Stomach smooth muscle (tissue), 2 donors: ENCODE data around the gene CD14.
"Not testable (repeated sequence)": the region's sequence is repeated elsewhere in the genome, so short reads cannot be mapped to it uniquely, and the experiment has no call there.

Source experiments
- H3K27ac ChIP-seq: one replicate; pipeline ENCODE4 v1.7.0; 2013; ENCODE audit warnings: mild to moderate bottlenecking, low read length, inconsistent platforms
- H3K27me3 ChIP-seq, 2 donors: one replicate each; pipeline ENCODE4 v1.7.0; 2013; ENCODE audit warnings: low read length in 2 of 2; ENCODE audit not compliant: insufficient read depth in 2 of 2, control insufficient read depth in 1 of 2
- H3K36me3 ChIP-seq, 2 donors: one replicate each; pipeline ENCODE4 v1.7.0; 2013; ENCODE audit warnings: low read length in 2 of 2; ENCODE audit not compliant: control insufficient read depth in 2 of 2, insufficient read depth in 2 of 2
- H3K4me1 ChIP-seq: one replicate; pipeline ENCODE4 v1.7.0; 2013; ENCODE audit warnings: low read length; ENCODE audit not compliant: control insufficient read depth, insufficient read depth
- H3K4me3 ChIP-seq, 2 donors: one replicate each; pipeline ENCODE4 v1.7.0; 2013; ENCODE audit warnings: low read length in 2 of 2
- H3K9ac ChIP-seq, 2 donors: one replicate each; pipeline ENCODE4 v1.7.0; 2013; ENCODE audit warnings: low read length in 2 of 2, mild to moderate bottlenecking in 1 of 2
- H3K9me3 ChIP-seq, 2 donors: one replicate each; pipeline ENCODE4 v1.7.0; 2013; ENCODE audit warnings: low read length in 2 of 2; ENCODE audit not compliant: control insufficient read depth in 2 of 2
- donor health status: healthy.
- donor health status: Pancreatic carcinoma.

The CD14 gene

GRCh38 chr5:140664030-140664358 lies 31.0 kb upstream of the CD14 start:
- peak overlapping the region; percentile 95 to 99 for H3K4me3 ChIP-seq
- peak overlapping the region; percentile 89 for H3K27ac ChIP-seq
- H3K9me3 ChIP-seq: no peaks in the 10 kb centered on the region
- no peaks in the 10 kb centered on the region for H3K27me3 ChIP-seq
- H3K9ac ChIP-seq: peak overlapping the region; percentile 91 to 95
- H3K4me1 ChIP-seq: peaks cover 20% of the 10 kb centered on the region
- H3K36me3 ChIP-seq: peaks cover 43 to 49% of the 10 kb centered on the region in 2 donors

DNA sequence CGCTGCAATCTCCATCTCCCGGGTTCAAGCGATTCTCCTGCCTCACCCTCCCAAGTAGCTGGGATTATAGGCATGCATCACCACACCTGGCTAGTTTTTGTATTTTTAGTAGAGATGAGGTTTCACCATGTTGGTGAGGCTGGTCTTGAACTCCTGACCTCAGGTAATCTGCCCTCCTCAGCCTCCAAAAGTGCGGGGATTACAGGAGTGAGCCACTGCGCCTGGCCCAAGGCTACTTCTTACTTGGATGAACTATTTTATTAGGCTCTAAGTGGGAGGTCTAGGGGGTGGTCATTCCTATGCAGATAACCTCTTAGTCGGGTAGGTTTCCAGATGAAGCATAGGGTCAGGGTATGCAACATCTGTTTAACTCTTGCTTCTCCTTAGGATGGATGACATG lies 27.4 kb upstream of the CD14 start:
- H3K4me3 ChIP-seq, H3K27me3 ChIP-seq, H3K27ac ChIP-seq, H3K9me3 ChIP-seq, H3K9ac ChIP-seq: not testable (repeated sequence)
- Histone ChIP-seq H3K4me1 (peaks cover 13% of the 10 kb centered on the region), H3K36me3 (peaks cover 52 to 65% of the 10 kb centered on the region in 2 donors)

- Histone ChIP-seq H3K27ac (no peak overlapping the region), H3K9ac (no peak overlapping the region), H3K27me3 (no peaks in the 10 kb centered on the region), H3K4me1 (peaks cover 4% of the 10 kb centered on the region), H3K36me3 (peaks cover 65 to 80% of the 10 kb centered on the region in 2 donors), H3K9me3 (no peaks in the 10 kb centered on the region), H3K4me3 (no peak overlapping the region)
Measured at GRCh38 chr5:140658870-140659269, 25.9 kb upstream of the CD14 start.

GRCh38 chr5:140647042-140647419 lies 14.1 kb upstream of the CD14 start:
- Histone ChIP-seq H3K9ac (peak overlapping the region; percentile 88 to 92), H3K4me3 (peak overlapping the region; percentile 92 to 99), H3K9me3 (no peaks in the 10 kb centered on the region), H3K36me3 (peaks cover 33 to 35% of the 10 kb centered on the region in 2 donors), H3K27me3 (no peaks in the 10 kb centered on the region), H3K4me1 (peaks cover 17% of the 10 kb centered on the region), H3K27ac (peak overlapping the region; percentile 75)

GRCh38 chr5:140642718-140643117 lies 9.7 kb upstream of the CD14 start:
- Histone ChIP-seq H3K27ac (no peak overlapping the region), H3K4me1 (peaks cover 23% of the 10 kb centered on the region), H3K36me3 (peaks cover 23 to 26% of the 10 kb centered on the region in 2 donors), H3K9ac (no peak overlapping the region), H3K9me3 (no peaks in the 10 kb centered on the region), H3K4me3 (no peak overlapping the region), H3K27me3 (no peaks in the 10 kb centered on the region)

GRCh38 chr5:140641716-140642115 lies 8.7 kb upstream of the CD14 start:
- no peaks in the 10 kb centered on the region for H3K9me3 ChIP-seq
- H3K4me1 ChIP-seq: peaks cover 19% of the 10 kb centered on the region
- no peak overlapping the region for H3K4me3 ChIP-seq
- no peak overlapping the region for H3K9ac ChIP-seq
- H3K27me3 ChIP-seq: no peaks in the 10 kb centered on the region
- H3K36me3 ChIP-seq: peaks cover 23 to 26% of the 10 kb centered on the region in 2 donors
- H3K27ac ChIP-seq: no peak overlapping the region

- peak within 1 kb of the TSS; percentile 85 for H3K27ac ChIP-seq
- H3K36me3 ChIP-seq: peaks cover 14% of the 10 kb centered on the region in 2 donors
- no peaks in the 10 kb centered on the region for H3K9me3 ChIP-seq
- no peaks in the 10 kb centered on the region for H3K27me3 ChIP-seq
- peak within 1 kb of the TSS; percentile 59 to 85 for H3K4me3 ChIP-seq
- peaks cover 12% of the 10 kb centered on the region for H3K4me1 ChIP-seq
- peak within 1 kb of the TSS; percentile 81 to 85 for H3K9ac ChIP-seq
Measured at GRCh38 chr5:140639148-140639981, 6.4 kb upstream of the CD14 start, which contains the start of gene TMCO6. Gene TMCO6, plus strand, starts transcription at chr5:140639451. Its CDS starts 77 bp downstream, at chr5:140639528.

GRCh38 chr5:140638898-140639147 lies 5.8 kb upstream of the CD14 start:
- Histone ChIP-seq H3K9ac (peak overlapping the region; percentile 79 to 85), H3K27ac (peak overlapping the region; percentile 85), H3K4me1 (peaks cover 12% of the 10 kb centered on the region), H3K4me3 (peak overlapping the region; percentile 59 to 85)
- H3K36me3 ChIP-seq, H3K27me3 ChIP-seq, H3K9me3 ChIP-seq: not testable (repeated sequence)

GRCh38 chr5:140637371-140638100 lies 4.6 kb upstream of the CD14 start:
- no peaks in the 10 kb centered on the region for H3K9me3 ChIP-seq

DNA sequence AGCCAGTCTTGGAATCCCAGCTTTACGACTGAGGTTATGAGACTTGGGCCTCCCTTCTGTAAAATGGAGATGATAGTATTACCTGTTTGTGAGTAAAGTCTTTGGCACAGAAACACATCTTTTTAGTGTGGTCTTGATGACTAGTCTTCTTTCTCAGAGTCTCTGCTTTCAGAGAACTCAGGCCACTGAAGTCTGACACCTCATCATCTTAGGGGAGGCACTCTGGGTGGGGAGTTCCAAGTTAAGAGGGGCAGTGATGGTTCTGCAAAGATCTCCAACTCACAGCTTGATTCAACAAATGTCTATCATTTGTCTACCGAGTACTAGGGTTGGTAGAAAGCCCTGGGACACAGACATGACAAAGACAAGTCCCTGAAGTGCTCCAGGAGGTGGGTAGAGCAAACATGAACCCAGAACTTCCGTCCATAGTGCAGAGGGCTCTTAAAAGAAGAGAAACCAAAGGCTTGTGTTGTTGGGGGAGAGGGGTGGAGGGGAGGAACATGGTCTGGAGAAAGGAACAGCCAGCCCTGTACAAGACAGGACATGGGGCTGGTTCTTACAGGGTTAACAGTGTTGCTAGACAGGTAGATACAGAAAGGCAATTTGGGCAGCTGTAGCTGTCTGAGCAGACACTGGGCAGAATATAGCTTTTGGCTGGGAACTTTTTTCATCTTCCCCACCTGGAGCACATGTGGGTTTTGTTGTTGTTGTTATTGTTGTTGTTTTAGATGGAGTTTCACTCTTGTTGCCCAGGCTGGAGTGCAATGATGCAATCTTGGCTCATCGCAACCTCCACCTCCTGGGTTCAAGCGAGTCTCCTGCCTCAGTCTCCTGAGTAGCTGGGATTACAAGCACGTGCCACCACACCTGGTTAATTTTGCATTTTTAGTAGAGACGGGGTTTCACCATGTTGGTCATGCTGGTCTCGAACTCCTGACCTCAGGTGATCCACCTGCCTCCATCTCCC lies 2.6 kb upstream of the CD14 start:
- Histone ChIP-seq H3K27me3 (no peaks in the 10 kb centered on the region), H3K4me1 (peaks cover 33% of the 10 kb centered on the region), H3K9me3 (no peaks in the 10 kb centered on the region), H3K9ac (no peak overlapping the region), H3K27ac (no peak overlapping the region), H3K4me3 (no peak overlapping the region), H3K36me3 (no peaks in the 10 kb centered on the region)

More at GRCh38 chr5:140637371-140638100, 4.6 kb upstream of the CD14 start:
- Histone ChIP-seq H3K4me1 (peaks cover 20% of the 10 kb centered on the region), H3K4me3 (no peak overlapping the region), H3K27ac (no peak overlapping the region), H3K9ac (no peak overlapping the region), H3K36me3 (peaks cover under 1 to 2% of the 10 kb centered on the region in 2 donors), H3K27me3 (no peaks in the 10 kb centered on the region)
